ENCODE data around the gene RNU6-9. TPM values are rescaled to one million over a fixed set of nuclear protein-coding genes. Genes with fewer than 3 reads are reported as not detected.
"Not testable (repeated sequence)": the region's sequence is repeated elsewhere in the genome, so short reads cannot be mapped to it uniquely, and the experiment has no call there.

The RNU6-9 gene
- polyA plus RNA-seq, 4 donors = not detected

- Histone ChIP-seq H3K27ac (ENCODE audit: low read depth in 1 of 3, low read length in 2 of 3) (no peak overlapping the region), H3K27me3 (ENCODE audit: control insufficient read depth in 3 of 3, insufficient read depth in 3 of 3, low read length in 3 of 3) (no peaks in the 10 kb centered on the region), H3K4me1 (ENCODE audit: control insufficient read depth in 3 of 3, insufficient read depth in 2 of 3, low read depth in 1 of 3, low read length in 2 of 3) (peaks cover 0 to 3% (median 0%) of the 10 kb centered on the region in 3 donors), H3K9me3 (ENCODE audit: control insufficient read depth in 2 of 2, insufficient read depth in 1 of 2, low read depth in 1 of 2, low read length in 1 of 2) (no peaks in the 10 kb centered on the region), H3K36me3 (ENCODE audit: control insufficient read depth in 3 of 3, insufficient read depth in 2 of 3, low read depth in 1 of 3, low read length in 3 of 3) (peaks cover 4 to 84% (median 8%) of the 10 kb centered on the region in 3 donors), H3K4me3 (ENCODE audit: low read depth in 1 of 3, low read length in 3 of 3) (no peak overlapping the region)
- WGBS, 3 donors = 68 to 77% (median 73%) methylated on average over 8 to 10 of the region's 13 CpGs
- FAIRE-seq (no peak), DNase-seq (peak; percentile 47 to 64)
Measured at GRCh38 chr19:873084-873483, 20.2 kb upstream of the RNU6-9 start.

GRCh38 chr19:873561-874041 lies 19.7 kb upstream of the RNU6-9 start:
- WGBS, 3 donors = 93 to 96% (median 95%) methylated on average over 19 to 22 of the region's 22 CpGs
- Histone ChIP-seq H3K27me3 (ENCODE audit: control insufficient read depth in 3 of 3, insufficient read depth in 3 of 3, low read length in 3 of 3) (no peaks in the 10 kb centered on the region), H3K4me1 (ENCODE audit: control insufficient read depth in 3 of 3, insufficient read depth in 2 of 3, low read depth in 1 of 3, low read length in 2 of 3) (peaks cover 0 to 3% (median 0%) of the 10 kb centered on the region in 3 donors), H3K36me3 (ENCODE audit: control insufficient read depth in 3 of 3, insufficient read depth in 2 of 3, low read depth in 1 of 3, low read length in 3 of 3) (peaks cover 4 to 82% (median 6%) of the 10 kb centered on the region in 3 donors), H3K4me3 (ENCODE audit: low read depth in 1 of 3, low read length in 3 of 3) (no peak overlapping the region), H3K27ac (ENCODE audit: low read depth in 1 of 3, low read length in 2 of 3) (no peak overlapping the region), H3K9me3 (ENCODE audit: control insufficient read depth in 2 of 2, insufficient read depth in 1 of 2, low read depth in 1 of 2, low read length in 1 of 2) (no peaks in the 10 kb centered on the region)
- DNase-seq (no peak), FAIRE-seq (no peak)

GRCh38 chr19:875265-875879 lies 17.9 kb upstream of the RNU6-9 start:
- FAIRE-seq = no peak
- WGBS, 3 donors = 94 to 96% (median 96%) methylated on average over 28 of the region's 28 CpGs
- H3K36me3 ChIP-seq (ENCODE audit: control insufficient read depth in 3 of 3, insufficient read depth in 2 of 3, low read depth in 1 of 3, low read length in 3 of 3) = peaks cover 4 to 79% (median 6%) of the 10 kb centered on the region in 3 donors

GRCh38 chr19:876089-876488 lies 17.2 kb upstream of the RNU6-9 start:
- DNase-seq = no peak
- Histone ChIP-seq H3K4me1 (ENCODE audit: control insufficient read depth in 3 of 3, insufficient read depth in 2 of 3, low read depth in 1 of 3, low read length in 2 of 3) (peaks cover 0 to 3% (median 0%) of the 10 kb centered on the region in 3 donors), H3K27ac (ENCODE audit: low read depth in 1 of 3, low read length in 2 of 3) (no peak overlapping the region), H3K27me3 (ENCODE audit: control insufficient read depth in 3 of 3, insufficient read depth in 3 of 3, low read length in 3 of 3) (no peaks in the 10 kb centered on the region), H3K4me3 (ENCODE audit: low read depth in 1 of 3, low read length in 3 of 3) (no peak overlapping the region), H3K36me3 (ENCODE audit: control insufficient read depth in 3 of 3, insufficient read depth in 2 of 3, low read depth in 1 of 3, low read length in 3 of 3) (peaks cover 6 to 79% (median 7%) of the 10 kb centered on the region in 3 donors), H3K9me3 (ENCODE audit: control insufficient read depth in 2 of 2, insufficient read depth in 1 of 2, low read depth in 1 of 2, low read length in 1 of 2) (no peaks in the 10 kb centered on the region)
- WGBS, 3 donors = 77 to 83% (median 82%) methylated on average over 18 of the region's 18 CpGs
- FAIRE-seq = no peak

More at GRCh38 chr19:875265-875879, 17.9 kb upstream of the RNU6-9 start:
- DNase-seq = no peak
- Histone ChIP-seq H3K4me1 (ENCODE audit: control insufficient read depth in 3 of 3, insufficient read depth in 2 of 3, low read depth in 1 of 3, low read length in 2 of 3) (peaks cover 0 to 3% (median 0%) of the 10 kb centered on the region in 3 donors), H3K27ac (ENCODE audit: low read depth in 1 of 3, low read length in 2 of 3) (no peak overlapping the region), H3K27me3 (ENCODE audit: control insufficient read depth in 3 of 3, insufficient read depth in 3 of 3, low read length in 3 of 3) (no peaks in the 10 kb centered on the region), H3K9me3 (ENCODE audit: control insufficient read depth in 2 of 2, insufficient read depth in 1 of 2, low read depth in 1 of 2, low read length in 1 of 2) (no peaks in the 10 kb centered on the region), H3K4me3 (ENCODE audit: low read depth in 1 of 3, low read length in 3 of 3) (no peak overlapping the region)

- no peak overlapping the region for H3K27ac ChIP-seq (ENCODE audit: low read depth in 1 of 3, low read length in 2 of 3)
- H3K9me3 ChIP-seq (ENCODE audit: control insufficient read depth in 2 of 2, insufficient read depth in 1 of 2, low read depth in 1 of 2, low read length in 1 of 2) = no peaks in the 10 kb centered on the region
- FAIRE-seq (no peak), DNase-seq (no peak)
- peaks cover 0 to 3% (median 0%) of the 10 kb centered on the region in 3 donors for H3K4me1 ChIP-seq (ENCODE audit: control insufficient read depth in 3 of 3, insufficient read depth in 2 of 3, low read depth in 1 of 3, low read length in 2 of 3)
- H3K36me3 ChIP-seq (ENCODE audit: control insufficient read depth in 3 of 3, insufficient read depth in 2 of 3, low read depth in 1 of 3, low read length in 3 of 3) = peaks cover 8 to 81% (median 12%) of the 10 kb centered on the region in 3 donors
- H3K4me3 ChIP-seq (ENCODE audit: low read depth in 1 of 3, low read length in 3 of 3) = no peak overlapping the region
- H3K27me3 ChIP-seq (ENCODE audit: control insufficient read depth in 3 of 3, insufficient read depth in 3 of 3, low read length in 3 of 3) = no peaks in the 10 kb centered on the region
- 86 to 87% (median 87%) methylated on average over 22 to 29 of the region's 29 CpGs for WGBS, 3 donors
Measured at GRCh38 chr19:876780-877314, 16.4 kb upstream of the RNU6-9 start.

- H3K36me3 ChIP-seq (ENCODE audit: control insufficient read depth in 3 of 3, insufficient read depth in 2 of 3, low read depth in 1 of 3, low read length in 3 of 3) = peaks cover 8 to 86% (median 12%) of the 10 kb centered on the region in 3 donors
Measured at GRCh38 chr19:877992-878660, 15.2 kb upstream of the RNU6-9 start.

GRCh38 chr19:878751-879561 lies 14.3 kb upstream of the RNU6-9 start:
- H3K4me1 ChIP-seq (ENCODE audit: control insufficient read depth in 3 of 3, insufficient read depth in 2 of 3, low read depth in 1 of 3, low read length in 2 of 3); H3K9me3 ChIP-seq (ENCODE audit: control insufficient read depth in 2 of 2, insufficient read depth in 1 of 2, low read depth in 1 of 2, low read length in 1 of 2); H3K27ac ChIP-seq (ENCODE audit: low read depth in 1 of 3, low read length in 2 of 3); DNase-seq; H3K4me3 ChIP-seq (ENCODE audit: low read depth in 1 of 3, low read length in 3 of 3); H3K27me3 ChIP-seq (ENCODE audit: control insufficient read depth in 3 of 3, insufficient read depth in 3 of 3, low read length in 3 of 3); FAIRE-seq: not testable (repeated sequence)
- WGBS, 3 donors = 87 to 91% (median 88%) methylated on average over 21 to 24 of the region's 24 CpGs
- peaks cover 6 to 87% (median 12%) of the 10 kb centered on the region in 3 donors for H3K36me3 ChIP-seq (ENCODE audit: control insufficient read depth in 3 of 3, insufficient read depth in 2 of 3, low read depth in 1 of 3, low read length in 3 of 3)

More at GRCh38 chr19:877992-878660, 15.2 kb upstream of the RNU6-9 start:
- not testable (repeated sequence) for H3K9me3 ChIP-seq (ENCODE audit: control insufficient read depth in 2 of 2, insufficient read depth in 1 of 2, low read depth in 1 of 2, low read length in 1 of 2); H3K4me3 ChIP-seq (ENCODE audit: low read depth in 1 of 3, low read length in 3 of 3); H3K4me1 ChIP-seq (ENCODE audit: control insufficient read depth in 3 of 3, insufficient read depth in 2 of 3, low read depth in 1 of 3, low read length in 2 of 3); DNase-seq; FAIRE-seq; H3K27me3 ChIP-seq (ENCODE audit: control insufficient read depth in 3 of 3, insufficient read depth in 3 of 3, low read length in 3 of 3); H3K27ac ChIP-seq (ENCODE audit: low read depth in 1 of 3, low read length in 2 of 3)
- WGBS, 3 donors = 89 to 92% (median 92%) methylated on average over 19 to 23 of the region's 23 CpGs

Data from small intestine (tissue), 7 donors.